Muscle of arm (tissue), 14 donors: ENCODE measurements around the gene RP9. TPM values are rescaled to one million over a fixed set of nuclear protein-coding genes. Genes with fewer than 3 reads are reported as not detected.

ENCODE experiments used
- DNase-seq: peaks from one replicate; pipeline ENCODE4 v3.0.0-alpha.2; 2013
- long read RNA-seq, 11 donors: transcript quantifications; one replicate each; lab custom pipeline, GENCODE V29; 2026
- polyA plus RNA-seq, 12 donors: library from polyadenylated mRNA; unstranded; fragments of 120-200 nt; gene quantifications; one replicate each; pipeline ENCODE4 v1.2.1, GENCODE V29; 2013; ENCODE audit not compliant: insufficient read length in 12 of 12

RP9 gene, protein sequence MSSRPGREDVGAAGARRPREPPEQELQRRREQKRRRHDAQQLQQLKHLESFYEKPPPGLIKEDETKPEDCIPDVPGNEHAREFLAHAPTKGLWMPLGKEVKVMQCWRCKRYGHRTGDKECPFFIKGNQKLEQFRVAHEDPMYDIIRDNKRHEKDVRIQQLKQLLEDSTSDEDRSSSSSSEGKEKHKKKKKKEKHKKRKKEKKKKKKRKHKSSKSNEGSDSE
- polyA plus RNA-seq = 10 to 100 TPM in 11 of 12 donors, not detected in 1; 21.5 to 32.8 (median 26.7) TPM
- long read RNA-seq, donor 1, transcript RP9-201 (6 exons, 1,121 nt) = major isoform, 23 of 23 reads
- long read RNA-seq, donor 1, partial matches to known transcripts = 0 of 23 reads
- long read RNA-seq, donor 1, other reads (novel, unspliced or antisense) = 0 of 23 reads
- long read RNA-seq, donor 2, transcript RP9-201 (6 exons, 1,121 nt) = major isoform, 21 of 21 reads
- long read RNA-seq, donor 2, partial matches to known transcripts = 0 of 21 reads
- long read RNA-seq, donor 2, other reads (novel, unspliced or antisense) = 0 of 21 reads
- long read RNA-seq, donor 3, transcript RP9-201 (6 exons, 1,121 nt) = major isoform, 7 of 7 reads
- long read RNA-seq, donor 3, partial matches to known transcripts = 0 of 7 reads
- long read RNA-seq, donor 3, other reads (novel, unspliced or antisense) = 0 of 7 reads
- long read RNA-seq, donor 4, transcript RP9-201 (6 exons, 1,121 nt) = major isoform, 7 of 7 reads
- long read RNA-seq, donor 4, partial matches to known transcripts = 0 of 7 reads
- long read RNA-seq, donor 4, other reads (novel, unspliced or antisense) = 0 of 7 reads
- long read RNA-seq, donor 5, transcript RP9-201 (6 exons, 1,121 nt) = major isoform, 27 of 257 reads
- long read RNA-seq, donor 5, partial matches to known transcripts = 113 of 257 reads
- long read RNA-seq, donor 5, other reads (novel, unspliced or antisense) = 116 of 257 reads
- long read RNA-seq, donor 6, partial matches to known transcripts = 0 of 4 reads
- long read RNA-seq, donor 6, other reads (novel, unspliced or antisense) = 0 of 4 reads
- long read RNA-seq, donor 7, transcript RP9-201 (6 exons, 1,121 nt) = major isoform, 6 of 6 reads
- long read RNA-seq, donor 7, partial matches to known transcripts = 0 of 6 reads
- long read RNA-seq, donor 7, other reads (novel, unspliced or antisense) = 0 of 6 reads
- long read RNA-seq, donor 8, transcript RP9-201 (6 exons, 1,121 nt) = major isoform, 22 of 22 reads
- long read RNA-seq, donor 8, partial matches to known transcripts = 0 of 22 reads
- long read RNA-seq, donor 8, other reads (novel, unspliced or antisense) = 0 of 22 reads
- long read RNA-seq, donor 9, transcript RP9-201 (6 exons, 1,121 nt) = major isoform, 6 of 6 reads
- long read RNA-seq, donor 9, partial matches to known transcripts = 0 of 6 reads
- long read RNA-seq, donor 9, other reads (novel, unspliced or antisense) = 0 of 6 reads
- long read RNA-seq, donor 10, transcript RP9-201 (6 exons, 1,121 nt) = major isoform, 23 of 24 reads
- long read RNA-seq, donor 10, partial matches to known transcripts = 0 of 24 reads
- long read RNA-seq, donor 10, other reads (novel, unspliced or antisense) = 0 of 24 reads
- long read RNA-seq, donor 11, transcript RP9-201 (6 exons, 1,121 nt) = major isoform, 10 of 136 reads
- long read RNA-seq, donor 11, partial matches to known transcripts = 62 of 136 reads
- long read RNA-seq, donor 11, other reads (novel, unspliced or antisense) = 64 of 136 reads

DNA sequence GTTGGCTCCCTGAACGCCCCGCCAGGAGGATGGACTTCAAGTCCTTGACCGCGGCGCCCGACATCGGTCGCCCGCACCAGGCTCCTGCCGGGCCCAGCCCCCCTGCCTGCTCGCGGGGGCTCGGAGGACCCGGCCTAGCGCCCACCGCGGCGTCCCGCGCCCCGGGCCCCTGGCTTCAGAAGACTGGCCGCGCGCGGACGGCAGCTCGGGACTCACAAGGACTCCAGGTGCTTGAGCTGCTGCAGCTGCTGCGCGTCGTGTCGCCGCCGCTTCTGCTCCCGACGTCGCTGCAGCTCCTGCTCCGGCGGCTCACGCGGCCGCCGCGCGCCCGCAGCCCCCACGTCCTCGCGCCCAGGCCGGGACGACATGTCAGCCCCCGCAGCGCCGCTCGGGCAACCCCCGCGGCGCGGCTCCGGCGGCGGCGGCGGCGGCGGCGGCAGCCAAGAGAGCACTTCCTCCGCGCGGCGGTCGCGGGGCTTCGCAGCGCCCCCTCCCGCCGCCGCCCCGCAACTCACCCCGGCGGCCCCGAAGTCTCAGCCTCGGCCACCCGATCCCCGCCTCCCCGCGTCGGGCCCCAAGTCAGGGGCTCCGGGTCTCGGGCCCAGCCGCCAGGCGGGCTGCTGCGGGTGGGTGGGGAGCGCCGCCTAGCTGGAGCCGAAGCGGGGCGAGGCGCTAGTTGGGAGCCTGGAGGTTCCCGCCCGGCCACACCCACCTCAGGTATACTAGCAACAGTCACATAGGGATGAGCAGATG, at the start of gene RP9:
Gene RP9 (minus strand): TSS at position 400 of the 753 bp plus-strand sequence. CDS start 32 bp downstream, at position 368.
- DNase-seq = peak; percentile 52

GRCh38 chr7:33157781-33158180, 48.6 kb upstream of the RP9 start:
- peak; percentile 4 for DNase-seq

DNA sequence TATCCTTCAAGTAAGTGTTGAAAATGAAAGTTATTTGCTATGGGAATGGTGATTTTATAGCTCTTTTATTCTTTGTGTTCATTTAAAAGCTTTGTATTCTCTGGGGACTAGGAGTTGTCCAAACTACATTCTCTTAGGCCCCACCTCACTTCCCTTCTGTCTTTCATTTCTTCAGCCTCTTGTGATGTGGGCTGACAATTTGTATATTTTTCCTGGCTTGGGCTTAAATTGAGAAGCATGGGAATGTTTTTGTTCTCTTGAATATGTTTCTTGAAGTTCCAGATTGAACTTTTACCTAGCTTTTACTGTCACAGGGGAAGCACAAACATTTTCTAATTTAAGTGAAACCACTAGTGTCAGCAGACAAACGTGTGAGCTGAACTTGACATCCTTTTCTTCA, 48.1 kb upstream of the RP9 start:
- DNase-seq = peak; percentile 25

DNA sequence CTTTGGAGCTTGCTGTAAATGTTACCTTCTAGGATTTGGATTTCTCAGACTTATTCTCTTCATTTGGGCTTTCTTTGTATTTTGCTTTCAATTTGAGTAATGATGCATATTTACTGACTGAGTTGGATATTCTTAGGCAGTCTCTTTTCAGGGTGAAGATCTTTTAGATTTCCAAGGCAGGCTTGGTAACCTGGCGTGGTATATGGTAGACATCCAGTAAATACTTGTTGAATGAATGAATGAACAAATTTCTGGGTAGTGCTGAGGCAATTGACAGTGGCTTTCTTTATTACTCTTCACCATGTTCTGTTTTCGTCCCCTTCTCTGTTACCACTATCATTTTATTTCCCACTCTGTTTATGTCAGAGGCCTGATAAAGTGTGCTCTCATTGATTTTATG, 47.2 kb upstream of the RP9 start:
- no peak for DNase-seq

DNA sequence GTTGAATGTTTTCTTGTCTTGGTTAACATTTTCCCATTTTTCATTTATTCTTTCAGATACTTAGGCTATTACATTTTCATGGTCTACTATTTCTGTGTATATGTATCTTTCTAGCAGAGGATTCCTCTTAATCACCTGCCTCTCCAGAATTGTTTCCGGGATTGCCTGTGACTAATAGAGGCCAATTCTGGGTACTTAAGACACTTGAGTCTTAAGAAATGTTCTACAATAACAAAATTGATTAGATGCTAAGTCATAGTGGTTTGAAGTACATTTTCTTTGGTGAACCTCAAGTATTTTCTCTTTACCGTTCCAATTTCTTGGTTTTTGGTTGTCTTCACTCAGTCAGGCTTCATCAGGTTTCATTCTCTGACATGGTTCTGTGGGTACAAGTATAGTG, 46.6 kb upstream of the RP9 start:
- DNase-seq = no peak

GRCh38 chr7:33152087-33152486, 42.9 kb upstream of the RP9 start:
- DNase-seq = no peak

DNA sequence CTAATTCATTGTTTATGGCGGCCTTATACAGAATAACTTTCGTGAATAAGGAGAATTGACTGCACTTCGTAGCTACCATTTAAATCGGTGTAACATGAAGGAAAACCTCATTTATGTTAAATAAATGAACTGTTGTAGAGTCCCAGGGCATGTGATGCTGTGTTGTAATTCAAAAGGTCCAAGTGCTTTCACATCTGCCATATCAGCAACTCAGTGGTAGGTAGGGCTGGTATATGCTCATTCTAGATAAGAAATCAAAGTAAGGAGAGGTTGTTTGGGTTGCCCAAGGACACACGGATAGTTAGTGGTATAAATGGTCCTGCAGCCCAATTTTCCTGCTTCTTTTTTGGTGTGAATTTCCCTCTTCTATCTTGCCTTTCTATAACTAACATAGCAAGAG, 36.0 kb upstream of the RP9 start:
- no peak for DNase-seq

GRCh38 chr7:33143996-33144718, 35.0 kb upstream of the RP9 start:
- no peak for DNase-seq

- DNase-seq = no peak
Observed at GRCh38 chr7:33142585-33142984, 33.4 kb upstream of the RP9 start.

DNA sequence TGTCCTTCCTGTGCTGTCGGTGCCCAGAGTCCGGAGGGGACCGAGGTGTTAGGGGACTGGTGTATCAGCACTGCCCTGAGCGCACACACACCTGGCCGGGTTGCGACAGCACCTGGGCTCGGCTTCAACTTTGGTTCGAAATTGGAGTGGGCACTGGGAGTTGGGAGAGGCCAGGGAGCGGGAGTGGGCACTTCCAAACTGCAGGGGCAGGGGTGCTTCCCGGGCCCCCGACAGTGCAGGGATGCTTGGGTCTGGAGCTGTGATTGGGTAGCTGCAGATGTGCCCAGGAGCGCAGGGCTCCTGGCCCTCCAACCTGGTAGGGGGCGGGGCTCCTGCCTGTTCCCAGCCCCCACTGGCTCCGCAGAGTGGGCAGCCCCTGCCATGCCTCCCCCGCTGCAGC, 27.9 kb upstream of the RP9 start:
- DNase-seq = no peak

GRCh38 chr7:33130184-33130583, 21.0 kb upstream of the RP9 start:
- peak; percentile 8 for DNase-seq

DNA sequence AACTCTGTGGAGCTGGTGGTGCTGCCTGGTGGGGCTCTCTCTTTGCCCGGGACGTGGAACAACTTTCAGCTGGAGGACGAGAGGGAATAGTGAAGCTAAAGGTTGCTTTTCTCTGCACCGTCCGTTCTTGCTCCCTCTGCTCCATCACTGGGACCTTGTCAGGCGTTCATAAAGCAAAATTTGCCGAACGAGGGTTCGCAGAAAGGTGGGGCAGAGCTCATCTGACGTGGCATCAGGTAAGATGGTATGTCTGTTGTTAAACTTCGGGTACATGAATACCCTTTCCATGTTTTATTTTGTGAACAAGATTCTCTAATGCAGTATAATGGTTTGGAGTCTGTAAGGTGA, 20.6 kb upstream of the RP9 start:
- peak; percentile 10 for DNase-seq

DNA sequence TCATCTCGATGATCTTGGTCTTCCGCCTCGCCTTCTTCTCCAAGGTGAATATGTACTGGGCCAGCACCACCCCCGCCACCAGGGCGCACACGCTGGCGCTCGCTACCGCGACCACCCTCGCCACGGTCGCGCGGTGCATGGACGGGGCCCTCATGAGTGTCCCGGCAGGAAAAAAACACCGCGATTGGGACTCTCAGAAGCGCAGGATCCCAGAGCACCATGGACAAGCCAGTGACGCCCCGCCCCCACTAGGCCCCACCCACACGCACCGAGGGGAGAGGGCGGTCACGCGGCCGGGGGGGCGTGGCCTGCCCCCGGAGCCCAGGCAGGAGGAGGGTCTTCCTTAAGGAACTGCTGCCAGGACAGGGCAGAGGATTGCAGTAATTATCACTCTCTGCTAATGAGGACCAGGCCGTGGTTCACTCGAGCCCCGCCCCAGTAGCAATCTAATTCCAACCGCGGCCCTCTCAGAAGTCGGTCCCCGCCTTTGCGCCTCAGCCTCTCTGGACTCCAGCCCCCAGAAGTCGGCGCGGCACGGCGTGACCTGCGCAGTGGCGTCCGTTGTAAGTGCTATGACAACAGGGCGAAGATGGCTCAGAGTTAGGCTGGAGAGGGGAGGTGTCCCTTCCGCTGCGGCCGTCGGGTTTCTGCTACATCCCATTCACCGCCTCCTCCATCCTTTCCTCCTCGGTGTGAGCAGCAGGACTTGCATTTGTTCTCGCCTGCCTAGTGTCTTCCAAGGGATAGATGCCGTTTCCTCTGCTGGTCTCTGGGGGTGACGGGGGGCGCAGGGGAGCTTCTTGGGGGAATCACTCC, 20.0 kb upstream of the RP9 start, which contains the start of gene BBS9:
Gene BBS9 (plus strand): TSS at position 575 of the 816 bp plus-strand sequence. CDS start 16,689 bp downstream, outside the sequence.
- peak; percentile 95 for DNase-seq

DNA sequence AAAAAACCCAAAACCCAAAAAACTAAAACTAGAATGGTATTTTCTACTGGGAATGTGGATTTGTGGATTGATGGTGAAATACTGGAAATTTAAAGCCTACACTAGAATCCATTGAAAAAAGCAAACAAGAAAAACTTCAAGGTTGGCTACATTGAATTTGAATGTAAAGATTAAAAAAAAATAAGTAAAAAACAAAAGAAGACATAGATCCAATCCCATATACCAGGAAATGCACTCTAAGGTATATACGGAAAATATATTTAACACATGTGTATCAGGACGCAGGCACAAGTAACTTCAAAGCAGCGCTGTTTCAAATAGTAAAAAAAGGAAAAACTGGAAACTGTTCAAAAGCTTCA, 19.4 kb upstream of the RP9 start:
- no peak for DNase-seq

- no peak for DNase-seq
Observed at GRCh38 chr7:33127085-33127484, 17.9 kb upstream of the RP9 start.

DNA sequence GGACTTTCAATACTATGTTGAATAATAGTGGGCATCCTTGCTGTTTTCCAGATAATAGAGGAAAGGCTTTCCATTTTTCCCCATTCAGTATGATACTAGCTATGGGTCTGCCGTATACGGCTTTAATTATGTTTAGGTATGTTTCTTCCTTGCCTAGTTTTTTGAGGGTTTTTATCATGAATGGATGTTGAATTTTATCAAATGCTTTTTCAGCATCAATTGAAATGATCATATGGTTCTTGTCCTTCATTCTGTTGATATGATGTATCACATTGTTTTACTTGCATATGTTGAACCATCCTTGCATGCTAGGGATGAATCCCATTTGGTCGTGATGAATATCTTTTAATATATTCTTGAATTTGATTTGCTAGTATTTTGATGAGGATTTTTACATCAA, 9.2 kb upstream of the RP9 start:
- DNase-seq = no peak

DNA sequence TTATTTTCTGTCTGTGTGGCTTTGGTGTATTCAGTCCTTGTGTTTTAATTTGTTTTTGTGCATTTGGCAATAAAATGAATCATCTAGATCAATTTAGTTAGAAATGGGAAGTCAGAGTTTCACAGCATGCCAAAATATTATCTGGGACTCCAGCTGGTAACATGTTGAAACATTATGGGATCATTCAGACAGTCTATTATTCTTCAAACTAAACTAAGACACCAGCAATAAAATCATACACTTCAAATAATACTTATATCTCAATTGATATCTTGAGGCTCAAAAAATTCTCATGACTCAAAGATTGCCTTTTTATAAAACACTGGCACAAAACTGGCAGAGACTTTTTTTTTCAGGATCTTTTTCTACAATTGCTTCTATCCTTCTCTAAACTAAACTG, 5.8 kb upstream of the RP9 start:
- no peak for DNase-seq

DNA sequence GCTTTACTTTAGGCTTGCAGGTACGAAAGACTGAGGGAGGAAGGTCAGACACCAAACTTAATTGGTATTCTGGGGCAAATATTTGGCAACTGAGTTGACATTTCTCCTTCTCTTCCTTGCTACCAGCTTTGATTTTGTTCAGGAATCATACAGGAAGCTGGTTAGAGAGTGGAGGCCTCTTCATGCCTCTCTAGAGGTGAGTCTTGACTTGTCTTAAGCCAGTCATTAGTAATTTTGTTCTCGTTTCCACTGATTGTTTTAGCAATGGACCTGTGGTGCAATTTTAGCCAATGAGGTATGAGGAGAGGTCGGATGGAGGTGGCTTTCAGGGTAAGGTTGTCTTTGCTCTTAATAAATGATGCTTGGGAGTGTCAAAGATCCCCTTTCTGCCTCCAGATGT, 2.4 kb upstream of the RP9 start:
- no peak for DNase-seq

GRCh38 chr7:33109758-33110238, 594 bp upstream of the RP9 start:
- no peak for DNase-seq
